ENCODE results near the gene ARHGAP44.

The ARHGAP44 gene

DNA sequence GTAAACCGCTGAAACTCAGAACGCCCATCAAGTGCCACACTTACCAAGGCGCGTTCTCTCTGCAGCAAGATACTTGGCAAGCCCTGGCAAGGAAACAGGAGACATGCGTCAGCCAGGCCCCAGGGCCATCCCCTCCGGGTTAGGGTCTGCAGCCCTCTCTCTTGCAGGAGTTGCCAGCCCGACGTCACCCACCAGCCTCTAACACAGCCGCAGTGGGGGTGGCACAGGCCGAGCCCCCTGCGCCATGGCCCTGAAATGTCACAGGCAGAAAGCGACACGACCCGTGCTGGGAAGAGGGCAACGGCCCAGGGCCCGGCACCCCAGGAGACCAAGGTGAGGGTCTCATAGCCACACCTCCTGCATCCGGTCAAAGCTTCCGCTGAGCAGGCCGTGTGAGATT, 206.6 kb downstream of the ARHGAP44 start:
- TF ChIP-seq, protein P1, sequence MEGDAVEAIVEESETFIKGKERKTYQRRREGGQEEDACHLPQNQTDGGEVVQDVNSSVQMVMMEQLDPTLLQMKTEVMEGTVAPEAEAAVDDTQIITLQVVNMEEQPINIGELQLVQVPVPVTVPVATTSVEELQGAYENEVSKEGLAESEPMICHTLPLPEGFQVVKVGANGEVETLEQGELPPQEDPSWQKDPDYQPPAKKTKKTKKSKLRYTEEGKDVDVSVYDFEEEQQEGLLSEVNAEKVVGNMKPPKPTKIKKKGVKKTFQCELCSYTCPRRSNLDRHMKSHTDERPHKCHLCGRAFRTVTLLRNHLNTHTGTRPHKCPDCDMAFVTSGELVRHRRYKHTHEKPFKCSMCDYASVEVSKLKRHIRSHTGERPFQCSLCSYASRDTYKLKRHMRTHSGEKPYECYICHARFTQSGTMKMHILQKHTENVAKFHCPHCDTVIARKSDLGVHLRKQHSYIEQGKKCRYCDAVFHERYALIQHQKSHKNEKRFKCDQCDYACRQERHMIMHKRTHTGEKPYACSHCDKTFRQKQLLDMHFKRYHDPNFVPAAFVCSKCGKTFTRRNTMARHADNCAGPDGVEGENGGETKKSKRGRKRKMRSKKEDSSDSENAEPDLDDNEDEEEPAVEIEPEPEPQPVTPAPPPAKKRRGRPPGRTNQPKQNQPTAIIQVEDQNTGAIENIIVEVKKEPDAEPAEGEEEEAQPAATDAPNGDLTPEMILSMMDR (conservative IDR thresholded peaks at IDR 0.05), result no peak
- TF ChIP-seq ZFX (IDR thresholded peaks at IDR 0.05), result no peak
- no peak overlapping the region for H3K27ac ChIP-seq

DNA sequence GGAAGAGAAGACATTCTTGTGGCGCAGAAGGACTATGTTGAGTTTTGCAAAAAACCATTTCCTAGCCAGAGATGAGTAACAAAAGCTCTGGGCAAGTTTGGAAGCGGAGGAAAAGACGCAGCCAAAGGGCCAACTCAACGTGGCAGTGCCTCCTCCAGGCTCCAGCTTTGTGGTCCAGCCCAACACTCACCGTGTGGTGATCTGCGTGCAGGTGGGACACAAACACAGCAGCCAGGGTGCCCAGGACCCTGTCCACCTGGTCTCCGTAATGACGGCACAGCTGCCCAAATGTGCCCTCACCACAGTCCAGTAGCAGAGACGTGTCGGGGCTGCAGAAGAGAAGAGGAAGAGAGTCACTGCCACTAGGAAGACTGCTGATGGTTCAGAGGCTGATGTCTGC, 207.1 kb downstream of the ARHGAP44 start:
- no peak for TF ChIP-seq ZFX (IDR thresholded peaks at IDR 0.05)
- TF ChIP-seq, protein P1 (conservative IDR thresholded peaks at IDR 0.05), result no peak
- no peak overlapping the region for H3K27ac ChIP-seq

DNA sequence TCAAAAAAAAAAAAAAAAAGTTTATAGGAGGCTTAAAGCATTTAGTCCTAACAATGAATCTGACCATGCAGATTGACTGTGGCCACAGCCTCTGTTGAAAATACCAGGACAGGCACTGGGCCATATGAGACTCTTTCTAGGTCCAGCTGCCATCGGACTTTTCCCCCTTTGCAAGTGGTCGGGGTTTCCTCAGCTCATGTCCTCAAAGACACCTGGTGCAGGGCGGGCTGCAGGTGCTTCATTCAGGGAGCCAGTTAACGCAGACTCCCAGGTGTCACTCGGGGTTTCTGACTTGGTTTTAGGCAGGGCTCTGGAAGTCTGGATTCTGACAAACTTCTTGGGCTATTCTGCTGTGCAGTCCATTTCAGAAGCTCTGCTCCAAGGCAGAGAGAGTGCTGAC, 207.6 kb downstream of the ARHGAP44 start:
- H3K27ac ChIP-seq, result no peak overlapping the region
- TF ChIP-seq, protein P1 (conservative IDR thresholded peaks at IDR 0.05), result no peak
- no peak for TF ChIP-seq ZFX (IDR thresholded peaks at IDR 0.05)

DNA sequence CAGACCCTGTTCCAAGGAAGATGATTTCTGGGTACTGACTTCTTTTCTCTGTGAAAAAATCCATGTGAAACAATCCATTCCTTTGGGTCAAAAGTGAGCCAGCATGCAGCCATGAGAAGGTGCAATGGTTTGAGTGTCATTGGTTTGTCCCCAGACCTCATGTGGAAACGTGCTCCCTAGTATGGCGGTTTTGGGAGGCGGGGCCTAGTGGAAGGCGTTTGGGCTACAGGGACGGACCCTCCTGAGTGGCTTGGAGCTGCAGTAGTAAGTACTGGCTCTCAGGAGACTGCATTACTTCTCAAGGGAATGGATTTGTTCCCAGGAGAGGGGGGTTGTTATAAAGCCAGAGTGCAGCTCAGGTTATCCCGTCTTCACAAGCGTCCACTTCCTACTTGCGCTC, 209.2 kb downstream of the ARHGAP44 start:
- TF ChIP-seq ZFX (IDR thresholded peaks at IDR 0.05), result no peak
- TF ChIP-seq, protein P1 (conservative IDR thresholded peaks at IDR 0.05), result no peak
- no peak overlapping the region for H3K27ac ChIP-seq

DNA sequence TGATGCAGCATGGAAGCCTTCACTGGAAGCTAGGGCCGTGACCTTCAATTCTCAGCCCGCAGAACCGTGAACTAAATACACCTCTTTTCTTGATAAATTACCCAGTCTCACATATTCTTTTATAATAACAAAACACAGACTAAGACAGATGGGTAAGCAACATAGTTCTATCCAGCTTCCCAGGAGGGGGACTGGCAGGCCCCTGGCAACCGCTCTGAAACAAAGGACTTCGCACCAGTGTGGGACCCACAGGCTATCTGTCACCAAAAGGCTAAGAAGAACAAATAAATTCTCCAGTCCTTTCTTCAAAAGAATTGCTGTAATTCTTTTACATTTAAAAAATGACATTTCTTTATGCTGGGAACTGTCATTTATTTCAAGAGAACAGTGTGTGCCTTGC, 209.6 kb downstream of the ARHGAP44 start:
- H3K27ac ChIP-seq, result no peak overlapping the region
- TF ChIP-seq, protein P1 (conservative IDR thresholded peaks at IDR 0.05), result no peak
- TF ChIP-seq ZFX (IDR thresholded peaks at IDR 0.05), result no peak

DNA sequence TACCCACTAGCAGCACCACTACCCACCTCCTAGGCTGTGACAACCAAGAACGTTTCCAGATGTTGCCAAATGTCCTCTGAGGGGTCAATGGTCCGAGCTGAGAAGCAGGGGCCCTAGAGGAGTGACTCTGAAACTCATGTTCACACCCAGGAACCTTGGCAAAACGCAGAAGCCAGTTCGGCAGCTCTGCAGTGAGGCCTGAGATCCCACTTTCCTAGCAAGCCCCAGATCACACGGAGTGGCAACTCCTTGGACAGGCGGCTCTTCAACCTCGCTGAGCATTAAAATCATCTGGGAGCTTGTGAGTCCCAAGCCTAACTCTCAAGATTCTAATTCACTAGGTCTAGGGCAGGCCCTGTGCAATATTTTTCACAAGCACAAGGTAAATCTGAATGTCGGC, 211.3 kb downstream of the ARHGAP44 start:
- TF ChIP-seq ZFX (IDR thresholded peaks at IDR 0.05), result no peak
- TF ChIP-seq, protein P1 (conservative IDR thresholded peaks at IDR 0.05), result no peak

DNA sequence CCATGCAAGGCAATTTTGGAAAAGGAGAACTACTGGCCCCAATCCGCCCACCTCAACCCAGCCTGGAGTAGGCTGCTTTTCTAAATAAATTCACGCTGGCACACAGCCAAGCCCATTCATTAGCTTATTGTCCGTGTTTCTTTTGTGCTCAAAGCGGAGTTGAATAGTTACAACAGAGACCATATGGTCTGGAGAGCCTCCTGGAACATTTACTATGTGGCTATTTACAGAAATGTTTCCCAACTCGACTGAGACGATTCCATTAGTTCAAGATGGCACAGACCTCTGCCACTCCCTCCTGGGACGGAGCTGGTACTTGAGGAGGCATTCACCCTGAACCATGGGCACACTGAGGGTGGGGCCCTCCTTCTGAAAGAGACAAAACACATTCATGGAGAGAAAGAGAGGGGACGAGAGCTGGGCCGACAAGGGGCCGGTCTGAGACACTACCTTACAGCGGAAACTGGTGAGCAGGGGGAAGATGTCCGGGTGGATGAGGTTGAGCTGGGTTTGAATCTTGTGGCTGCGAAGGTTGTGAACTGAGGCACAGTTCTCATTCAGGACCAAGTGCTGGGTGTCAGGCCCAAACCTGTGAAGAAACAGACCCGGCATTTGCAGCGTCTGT, 212.8 kb downstream of the ARHGAP44 start:
- H3K27ac ChIP-seq, result no peak overlapping the region; the same call in 1 of the 2 replicates
- TF ChIP-seq, protein P1 (conservative IDR thresholded peaks at IDR 0.05), result no peak
- no peak for TF ChIP-seq ZFX (IDR thresholded peaks at IDR 0.05)

More for the DNA sequence above, 211.3 kb downstream of the ARHGAP44 start:
- H3K27ac ChIP-seq, result no peak overlapping the region
